KMS-11 (cell line): ENCODE measurements around the gene TMEM132A.

Experiments used
- H2AFZ ChIP-seq: fragments of 200-600 bp; sonication (generic); 2 replicates; pipeline ENCODE4 v1.6.1; 2016; ENCODE audit warnings: antibody characterized with exemption, mixed run types, low read depth
- H3K27ac ChIP-seq: fragments of 200-600 bp; sonication (generic); 2 replicates; pipeline ENCODE4 v1.6.1; 2016; ENCODE audit warnings: mild to moderate bottlenecking, mixed run types
- H3K27me3 ChIP-seq: fragments of 200-600 bp; sonication (generic); 2 replicates; pipeline ENCODE4 v1.6.1; 2017; ENCODE audit warnings: mild to moderate bottlenecking, low read depth, mixed run types, moderate library complexity; ENCODE audit not compliant: insufficient read depth
- H3K36me3 ChIP-seq: fragments of 200-600 bp; sonication (generic); 2 replicates; pipeline ENCODE4 v1.6.1; 2017; ENCODE audit warnings: mild to moderate bottlenecking, mixed run types; ENCODE audit not compliant: insufficient read depth
- H3K4me1 ChIP-seq: fragments of 200-600 bp; sonication (generic); 2 replicates; pipeline ENCODE4 v1.6.1; 2016; ENCODE audit warnings: mild to moderate bottlenecking, low read depth, mixed run types; ENCODE audit not compliant: poor library complexity, severe bottlenecking
- H3K4me2 ChIP-seq: fragments of 200-600 bp; sonication (generic); 2 replicates; pipeline ENCODE4 v1.7.0; 2016; ENCODE audit warnings: mild to moderate bottlenecking, mixed run types
- H3K4me3 ChIP-seq: fragments of 200-600 bp; sonication (generic); IDR thresholded peaks from 2 replicates; pipeline ENCODE4 v1.6.1; 2017; ENCODE audit warnings: low read depth, low read length, mixed read lengths; ENCODE audit not compliant: insufficient read depth
- H3K79me2 ChIP-seq: fragments of 200-600 bp; sonication (generic); 2 replicates; pipeline ENCODE4 v1.6.1; 2016; ENCODE audit warnings: low read depth, mixed run types; ENCODE audit not compliant: insufficient read depth
- H3K9ac ChIP-seq: fragments of 200-600 bp; sonication (generic); 2 replicates; pipeline ENCODE4 v1.6.1; 2016; ENCODE audit warnings: mild to moderate bottlenecking, mixed run types
- H4K20me1 ChIP-seq: fragments of 200-600 bp; sonication (generic); 2 replicates; pipeline ENCODE4 v1.6.1; 2016; ENCODE audit warnings: mild to moderate bottlenecking, mixed run types; ENCODE audit not compliant: insufficient read depth
- TF ChIP-seq, protein P1 (sequence below): fragments of 200-600 bp; sonication (generic); conservative IDR thresholded peaks from 2 replicates; pipeline ENCODE4 v1.6.1; 2017; ENCODE audit warnings: low read depth, mild to moderate bottlenecking, antibody characterized with exemption, low read length, moderate library complexity, mixed read lengths

The TMEM132A gene

GRCh38 chr11:60918939-60919265 lies 5.4 kb upstream of the TMEM132A start:
- Histone ChIP-seq H2AFZ (no peak overlapping the region), H3K9ac (no peak overlapping the region), H3K36me3 (no peaks in the 10 kb centered on the region; the same call in 1 of the 2 replicates), H3K4me1 (peaks cover 38% of the 10 kb centered on the region), H4K20me1 (peaks cover 4% of the 10 kb centered on the region), H3K4me2 (no peak overlapping the region), H3K27ac (no peak overlapping the region), H3K4me3 (no peak overlapping the region), H3K79me2 (peaks cover 48% of the 10 kb centered on the region), H3K27me3 (no peaks in the 10 kb centered on the region)
- TF ChIP-seq, protein P1, sequence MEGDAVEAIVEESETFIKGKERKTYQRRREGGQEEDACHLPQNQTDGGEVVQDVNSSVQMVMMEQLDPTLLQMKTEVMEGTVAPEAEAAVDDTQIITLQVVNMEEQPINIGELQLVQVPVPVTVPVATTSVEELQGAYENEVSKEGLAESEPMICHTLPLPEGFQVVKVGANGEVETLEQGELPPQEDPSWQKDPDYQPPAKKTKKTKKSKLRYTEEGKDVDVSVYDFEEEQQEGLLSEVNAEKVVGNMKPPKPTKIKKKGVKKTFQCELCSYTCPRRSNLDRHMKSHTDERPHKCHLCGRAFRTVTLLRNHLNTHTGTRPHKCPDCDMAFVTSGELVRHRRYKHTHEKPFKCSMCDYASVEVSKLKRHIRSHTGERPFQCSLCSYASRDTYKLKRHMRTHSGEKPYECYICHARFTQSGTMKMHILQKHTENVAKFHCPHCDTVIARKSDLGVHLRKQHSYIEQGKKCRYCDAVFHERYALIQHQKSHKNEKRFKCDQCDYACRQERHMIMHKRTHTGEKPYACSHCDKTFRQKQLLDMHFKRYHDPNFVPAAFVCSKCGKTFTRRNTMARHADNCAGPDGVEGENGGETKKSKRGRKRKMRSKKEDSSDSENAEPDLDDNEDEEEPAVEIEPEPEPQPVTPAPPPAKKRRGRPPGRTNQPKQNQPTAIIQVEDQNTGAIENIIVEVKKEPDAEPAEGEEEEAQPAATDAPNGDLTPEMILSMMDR, result no peak

- peaks cover 4% of the 10 kb centered on the region for H4K20me1 ChIP-seq
- no peak overlapping the region for H3K4me3 ChIP-seq
- H2AFZ ChIP-seq, result no peak overlapping the region
- peaks cover 41% of the 10 kb centered on the region for H3K4me1 ChIP-seq
- H3K79me2 ChIP-seq, result peaks cover 48% of the 10 kb centered on the region
- no peak overlapping the region for H3K9ac ChIP-seq
- H3K27ac ChIP-seq, result no peak overlapping the region
- no peaks in the 10 kb centered on the region; the same call in 1 of the 2 replicates for H3K36me3 ChIP-seq
- no peaks in the 10 kb centered on the region; the same call in 1 of the 2 replicates for H3K27me3 ChIP-seq
- TF ChIP-seq, protein P1, result no peak
- H3K4me2 ChIP-seq, result no peak overlapping the region
These were observed 4.9 kb upstream of the TMEM132A start for GRCh38 chr11:60919320-60919719.

DNA sequence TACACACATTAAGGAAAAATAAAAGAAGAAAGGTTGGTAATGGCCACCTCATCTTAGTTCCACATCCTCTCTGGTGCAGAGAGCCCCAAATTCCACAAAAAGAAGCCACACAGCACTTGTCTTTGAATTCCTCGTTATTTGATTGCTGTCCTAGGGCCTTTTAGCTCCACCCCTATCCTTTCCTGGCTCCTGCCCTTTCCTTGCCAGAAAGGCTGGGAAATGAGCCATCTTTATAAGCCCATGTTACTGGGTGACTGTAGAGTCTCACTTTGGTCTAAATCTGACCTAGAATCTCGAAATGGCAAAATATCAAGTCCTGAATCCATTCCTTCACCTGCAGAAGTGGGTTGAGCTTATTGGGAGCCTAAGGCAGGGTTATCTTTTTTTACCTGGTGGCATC lies 4.3 kb upstream of the TMEM132A start:
- Histone ChIP-seq H3K27ac (no peak overlapping the region), H3K4me2 (no peak overlapping the region), H4K20me1 (peaks cover 4% of the 10 kb centered on the region), H3K4me3 (no peak overlapping the region), H3K4me1 (peaks cover 42% of the 10 kb centered on the region), H3K36me3 (no peaks in the 10 kb centered on the region; the same call in 1 of the 2 replicates), H3K79me2 (peaks cover 42% of the 10 kb centered on the region), H3K9ac (no peak overlapping the region), H2AFZ (no peak overlapping the region), H3K27me3 (peaks cover 5% of the 10 kb centered on the region)
- TF ChIP-seq, protein P1, result no peak

DNA sequence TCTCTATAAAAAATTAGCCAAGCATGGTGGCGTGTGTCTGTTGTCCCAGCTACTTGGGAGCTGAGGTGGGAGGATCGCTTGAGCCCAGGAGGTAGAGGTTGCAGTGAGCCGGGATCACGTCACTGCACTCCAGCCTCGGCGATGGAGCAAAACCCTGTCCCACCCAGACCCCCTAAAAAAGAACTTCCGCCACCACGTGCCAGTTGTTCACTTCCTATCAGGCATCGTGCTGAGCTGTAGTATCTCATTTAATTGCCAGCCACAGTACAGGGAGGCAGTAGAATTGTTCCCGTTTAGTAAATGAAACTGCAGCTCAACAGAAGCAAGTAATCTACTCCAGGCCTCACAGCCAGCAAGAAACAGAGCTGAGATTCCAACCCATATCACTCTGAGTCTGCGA lies 3.0 kb upstream of the TMEM132A start:
- Histone ChIP-seq H3K4me1 (peaks cover 46% of the 10 kb centered on the region), H3K79me2 (peaks cover 32% of the 10 kb centered on the region), H2AFZ (no peak overlapping the region), H3K27me3 (peaks cover 10% of the 10 kb centered on the region), H3K4me3 (no peak overlapping the region), H3K27ac (no peak overlapping the region), H3K9ac (no peak overlapping the region), H4K20me1 (peaks cover 4% of the 10 kb centered on the region), H3K4me2 (no peak overlapping the region), H3K36me3 (no peaks in the 10 kb centered on the region; the same call in 1 of the 2 replicates)
- TF ChIP-seq, protein P1, result no peak
